NAMALWA (cell line): ENCODE results near the gene MRFAP1L1.

Experiments
- DNase-seq: peaks from one replicate; pipeline ENCODE4 v3.0.0-alpha.2; 2015; ENCODE audit warnings: low spot score

MRFAP1L1 gene

DNA sequence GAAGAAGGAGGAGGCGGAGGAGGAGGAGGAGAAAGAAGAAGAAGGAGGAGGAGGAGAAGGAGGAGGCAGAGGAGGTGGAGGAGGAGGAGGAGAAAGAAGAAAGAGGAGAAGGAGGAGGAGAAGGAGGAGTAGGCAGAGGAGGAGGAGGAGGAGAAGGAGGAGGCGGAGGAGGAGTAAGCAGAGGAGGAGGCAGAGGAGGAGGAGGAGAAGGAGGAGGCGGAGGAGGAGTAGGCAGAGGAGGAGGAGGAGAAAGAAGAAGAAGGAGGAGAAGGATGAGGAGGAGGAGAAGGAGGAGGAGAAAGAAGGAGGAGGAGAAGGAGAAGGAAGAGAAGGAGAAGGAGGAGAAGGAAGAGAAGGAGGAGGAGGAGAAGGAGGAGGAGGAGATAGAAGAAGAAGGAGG lies 49.2 kb downstream of the MRFAP1L1 start:
- no peak for DNase-seq

DNA sequence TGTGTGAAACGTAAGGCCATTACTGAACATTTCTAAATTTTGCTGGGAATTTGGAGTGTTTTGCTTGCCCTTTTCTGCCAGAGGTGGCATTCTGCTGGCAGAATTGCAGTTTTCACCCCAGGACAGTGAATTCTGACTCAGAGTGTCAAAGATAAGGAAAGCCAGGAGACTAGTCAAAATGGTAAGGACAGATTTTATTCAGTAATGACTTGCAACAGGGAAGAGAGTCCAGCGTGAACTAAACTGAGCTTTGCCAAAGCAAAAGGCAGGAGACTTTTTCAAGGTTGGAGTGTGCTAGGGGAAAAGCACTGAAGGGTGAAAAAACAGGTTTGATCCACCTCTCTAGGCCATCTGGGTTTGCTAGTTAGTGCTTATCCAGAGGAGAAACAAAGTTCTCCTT lies 49.8 kb downstream of the MRFAP1L1 start:
- no peak for DNase-seq

DNA sequence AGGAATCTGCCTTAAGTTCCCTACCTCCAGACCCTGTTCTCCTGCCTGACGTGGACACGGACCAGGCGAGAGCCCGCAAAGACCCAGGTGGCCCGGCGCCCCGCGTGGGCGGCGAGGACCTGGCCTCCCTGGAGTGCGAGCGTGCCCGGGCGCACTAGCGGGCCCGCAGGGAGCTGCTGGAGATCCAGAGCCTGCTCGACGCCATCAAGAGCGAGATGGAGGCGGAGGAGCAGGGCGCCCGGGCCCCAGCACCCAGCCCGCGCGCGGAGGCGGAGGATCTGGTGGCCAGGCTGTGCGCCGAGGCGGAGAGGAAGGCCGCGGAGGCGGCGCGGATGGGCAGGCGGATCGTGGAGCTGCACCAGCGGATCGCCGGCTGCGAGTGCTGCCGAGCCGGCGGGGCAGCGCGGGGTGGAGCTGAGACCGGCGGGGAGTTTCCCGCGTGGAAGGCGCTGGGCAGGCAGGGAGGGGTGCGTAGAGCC lies 51.0 kb downstream of the MRFAP1L1 start:
- no peak for DNase-seq

DNA sequence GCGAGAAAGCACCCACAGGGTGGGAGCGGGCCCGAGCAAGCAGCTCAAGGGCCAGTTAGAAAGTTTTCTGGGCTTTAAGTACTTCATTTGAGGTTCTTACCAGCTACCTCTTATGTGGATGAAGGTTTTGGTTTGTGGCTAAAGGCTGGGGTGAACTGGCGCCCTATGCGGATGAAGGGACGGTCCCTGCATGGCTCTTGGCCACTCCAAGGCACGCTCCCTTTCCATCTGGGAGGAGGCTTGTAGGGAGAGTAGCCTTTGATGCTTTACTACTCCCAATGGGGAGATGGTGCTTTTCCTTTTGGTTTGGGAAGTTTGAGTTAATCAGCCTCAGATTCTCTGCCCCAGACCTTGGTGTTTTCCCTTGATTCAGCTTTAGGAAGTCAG lies 51.5 kb downstream of the MRFAP1L1 start:
- DNase-seq: no peak
